ENCODE data around the gene CERS6.

CERS6 gene

DNA sequence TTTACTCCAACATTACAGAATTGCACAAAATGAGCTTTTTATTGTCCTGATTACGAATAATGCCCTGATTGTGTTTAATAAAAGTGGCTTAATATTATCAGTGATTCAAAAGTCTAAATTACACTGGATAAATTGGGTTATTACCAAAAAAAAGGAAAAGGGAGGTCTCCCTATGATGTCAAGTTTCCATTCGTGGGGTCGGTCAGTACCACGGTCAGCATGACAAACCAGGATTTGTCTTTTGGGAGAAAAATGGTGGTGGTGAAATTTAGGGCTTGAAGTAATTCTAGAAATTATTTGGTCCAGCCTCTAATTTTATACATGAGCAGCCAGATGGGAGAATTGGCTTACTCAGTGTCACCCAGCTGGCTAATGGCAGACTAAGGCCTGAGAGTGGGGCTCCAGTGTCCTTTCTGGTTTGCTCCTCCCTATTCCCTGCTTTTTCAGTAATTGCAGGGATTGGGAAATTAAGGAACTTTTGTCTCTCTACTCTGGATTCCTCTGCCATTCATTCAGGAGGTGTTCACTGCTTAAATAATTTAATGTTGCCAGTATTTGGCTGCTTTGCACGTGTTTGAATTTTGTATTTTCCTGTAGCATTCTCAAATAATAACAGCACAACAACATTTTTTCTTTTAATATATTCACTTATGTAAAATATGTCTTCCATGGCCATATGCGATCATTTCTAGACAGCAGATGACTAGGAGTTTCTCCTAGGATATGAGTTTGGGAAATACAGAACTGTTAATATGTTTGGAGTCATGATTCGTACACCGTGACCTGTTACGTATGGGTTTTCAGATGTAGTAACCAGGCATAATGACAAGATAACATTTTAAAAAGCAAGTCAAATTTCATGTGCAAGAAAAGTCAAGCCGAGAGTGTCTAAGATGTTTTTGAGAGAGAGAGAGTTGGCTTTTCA is 217.5 kb downstream of the CERS6 start:
- DNase-seq: no peak

GRCh38 chr2:168678153-168678853 is 222.2 kb downstream of the CERS6 start:
- no peak for DNase-seq

GRCh38 chr2:168679081-168679480 is 223.0 kb downstream of the CERS6 start:
- no peak for DNase-seq

GRCh38 chr2:168679741-168680310 is 223.8 kb downstream of the CERS6 start:
- no peak for DNase-seq

DNA sequence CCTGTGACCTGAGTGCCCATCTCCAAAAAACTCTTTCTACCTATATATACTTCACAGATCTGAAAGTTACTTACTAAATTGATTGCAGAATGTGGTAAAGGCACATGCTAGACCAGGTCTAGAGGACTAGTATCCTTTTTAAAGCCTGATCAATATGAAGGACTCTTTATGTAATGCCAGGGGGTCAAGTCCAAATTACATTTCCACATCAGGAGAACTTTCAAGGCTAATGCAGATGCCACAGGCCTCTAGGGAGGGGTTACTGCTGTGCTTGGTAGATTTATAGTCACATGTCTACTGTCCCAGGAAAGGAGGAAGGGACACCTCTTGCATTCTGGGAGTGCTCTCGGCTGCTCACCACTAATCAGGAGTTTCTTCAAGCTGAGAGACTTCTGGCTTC is 227.9 kb downstream of the CERS6 start:
- no peak for DNase-seq

DNA sequence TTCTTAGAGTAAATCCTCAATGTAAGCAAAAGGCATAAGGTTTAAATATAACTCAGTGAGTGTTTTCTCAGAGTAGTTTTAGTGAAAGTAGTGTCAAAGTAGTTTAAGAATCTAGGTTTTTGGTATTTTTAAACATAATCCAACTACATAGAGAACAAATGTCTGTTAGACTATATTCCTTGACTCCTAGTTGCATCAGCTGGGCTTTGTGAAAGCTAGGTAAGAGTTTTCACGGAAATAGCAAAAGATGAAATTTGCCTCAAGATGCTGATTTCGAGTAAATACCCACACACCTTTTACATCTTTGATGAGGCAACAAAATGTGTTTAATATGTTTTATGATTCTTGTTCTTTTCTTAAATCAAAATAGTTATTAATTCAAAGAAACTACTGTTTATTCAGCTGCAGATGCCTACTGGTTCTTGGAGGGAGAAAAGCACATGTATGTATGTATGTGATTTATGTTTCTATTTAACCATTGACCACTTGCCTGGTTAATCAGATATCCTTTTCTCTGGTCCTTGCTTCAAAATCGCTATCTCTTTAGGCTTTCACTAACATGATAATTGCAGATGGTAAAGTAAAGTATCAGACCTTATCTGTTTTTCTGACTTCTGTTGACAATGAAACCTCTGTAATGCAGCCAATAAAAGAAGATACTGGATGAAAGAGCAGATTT is 229.0 kb downstream of the CERS6 start:
- DNase-seq: no peak

- no peak for DNase-seq
These were observed 229.8 kb downstream of the CERS6 start for GRCh38 chr2:168685600-168686451.

DNA sequence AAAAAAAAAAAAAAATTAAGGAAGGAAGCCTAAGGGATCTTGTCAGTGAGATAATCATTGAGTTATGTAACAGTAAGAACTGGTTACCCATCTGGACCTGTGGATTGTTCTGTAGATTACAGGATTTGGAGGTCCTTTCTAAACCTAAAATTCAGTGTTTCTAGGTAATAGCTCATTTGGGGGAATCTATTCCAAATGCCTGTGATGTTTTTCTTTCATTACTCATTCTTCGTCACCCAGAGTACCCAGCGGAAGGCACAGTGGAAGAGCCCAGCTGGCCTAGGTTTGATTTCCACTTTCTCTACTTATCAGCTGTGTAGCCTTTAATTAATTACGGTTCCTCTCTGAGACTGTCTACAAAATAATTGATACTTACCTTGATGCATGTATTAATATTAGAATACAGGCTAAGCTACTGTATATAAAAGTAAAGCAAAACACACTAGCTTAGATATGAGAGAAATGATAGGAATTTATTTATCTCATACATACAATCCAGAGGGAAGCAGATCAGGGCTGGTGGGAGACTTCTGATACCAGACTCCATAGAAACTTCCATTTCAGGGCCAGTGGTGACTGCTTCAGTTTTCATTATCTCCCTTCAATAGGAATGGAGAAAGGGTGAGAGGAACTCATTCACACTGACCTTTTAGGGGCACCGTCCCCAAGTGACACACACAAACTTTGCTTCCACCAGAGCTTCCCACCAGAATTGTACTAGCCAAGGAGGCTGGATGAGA is 230.6 kb downstream of the CERS6 start:
- no peak for DNase-seq

- no peak for DNase-seq
These were observed 231.2 kb downstream of the CERS6 start for GRCh38 chr2:168687314-168687713.

- no peak for DNase-seq
These were observed 234.4 kb downstream of the CERS6 start for GRCh38 chr2:168690381-168690885.

DNA sequence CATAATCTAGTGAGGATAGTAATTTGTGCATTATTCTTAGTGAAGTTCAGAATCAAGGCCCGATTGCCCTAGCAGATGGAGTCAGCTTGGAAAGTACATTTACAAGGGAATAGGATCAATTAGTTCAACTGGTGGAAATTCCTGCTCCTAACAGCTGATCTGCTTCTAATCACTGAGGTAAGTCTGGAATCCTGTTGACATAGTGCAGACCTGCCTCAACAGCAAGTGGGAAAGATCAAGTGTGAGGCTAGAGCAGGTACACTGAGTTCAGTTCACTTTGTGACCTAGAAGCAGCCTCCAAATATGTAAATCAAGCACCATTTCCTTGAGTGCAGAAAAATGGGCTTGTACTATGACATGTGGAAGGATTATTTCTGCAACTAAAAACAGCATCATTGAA is 235.1 kb downstream of the CERS6 start:
- DNase-seq: no peak

- no peak for DNase-seq
These were observed 236.2 kb downstream of the CERS6 start for GRCh38 chr2:168692132-168692744.

DNA sequence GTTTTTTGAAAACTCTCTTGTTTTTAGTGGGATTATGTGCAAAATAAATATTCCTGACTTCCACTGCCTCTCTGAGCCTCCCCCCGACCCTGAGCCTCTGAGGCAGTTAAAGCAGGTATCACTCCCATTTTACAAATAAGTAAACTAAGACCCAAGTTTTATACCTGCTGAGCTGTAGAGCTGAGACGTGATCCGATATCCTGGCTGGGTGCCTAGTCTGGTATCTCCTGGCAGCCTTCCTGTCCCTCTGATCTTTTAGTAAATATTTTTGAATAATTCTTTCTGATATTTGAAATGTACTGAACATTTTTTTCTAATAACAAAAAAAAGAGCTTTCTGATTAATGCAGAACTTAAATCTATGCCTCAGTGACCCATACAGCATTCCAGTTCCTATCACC is 238.1 kb downstream of the CERS6 start:
- no peak for DNase-seq

DNA sequence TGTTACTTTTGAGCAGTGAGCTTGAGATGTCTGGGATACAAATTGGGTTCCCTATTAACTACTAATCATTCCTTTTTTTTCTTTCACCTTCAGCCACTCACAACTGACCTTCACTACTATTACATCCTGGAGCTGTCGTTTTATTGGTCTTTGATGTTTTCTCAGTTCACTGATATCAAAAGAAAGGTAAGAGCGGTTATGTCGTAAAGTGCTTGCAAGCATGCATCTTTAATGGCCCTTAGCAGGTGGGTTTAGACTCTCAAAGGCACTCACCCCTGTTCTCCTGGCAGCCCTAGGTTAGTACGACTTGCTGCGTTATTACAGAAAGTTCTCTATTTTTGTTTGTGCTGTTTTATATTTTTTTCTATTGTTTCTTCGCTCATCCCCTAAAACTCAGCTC is 238.8 kb downstream of the CERS6 start:
- no peak for DNase-seq

GRCh38 chr2:168697668-168698121 is 241.6 kb downstream of the CERS6 start:
- no peak for DNase-seq

- no peak for DNase-seq
These were observed 242.9 kb downstream of the CERS6 start for GRCh38 chr2:168698969-168699368.

- DNase-seq: peak; percentile 28
These were observed 243.9 kb downstream of the CERS6 start for GRCh38 chr2:168699844-168700417.

DNA sequence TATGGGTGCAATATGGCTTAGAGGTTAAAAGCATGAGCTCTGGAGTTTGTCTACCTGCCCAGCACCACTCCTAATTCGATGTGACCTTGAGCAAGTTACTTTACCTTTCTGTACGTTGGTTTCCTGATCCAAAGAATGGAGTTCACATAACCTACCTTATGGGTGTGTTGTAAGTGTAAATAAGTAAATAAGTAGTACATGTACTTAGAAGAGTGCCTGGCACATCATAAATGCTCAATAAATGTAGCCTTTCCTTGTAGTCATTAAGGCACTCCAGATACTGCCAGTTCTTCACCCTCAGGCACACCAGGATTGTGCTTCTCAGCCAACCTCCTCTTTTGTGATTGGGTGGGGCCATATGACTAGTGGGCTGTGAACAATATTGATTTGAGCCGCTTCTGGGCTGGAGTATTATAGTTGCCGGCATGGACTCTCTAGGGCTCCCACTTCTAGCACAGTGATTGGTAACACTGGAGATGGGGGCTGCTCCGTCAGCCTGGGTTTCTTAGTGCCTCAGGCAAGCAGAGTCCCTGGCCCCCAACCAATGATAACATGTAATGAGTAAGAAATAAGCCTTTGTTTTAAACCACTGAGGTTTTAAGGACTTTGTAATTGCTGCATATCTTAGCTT is 244.7 kb downstream of the CERS6 start:
- no peak for DNase-seq

- no peak for DNase-seq
These were observed 246.5 kb downstream of the CERS6 start for GRCh38 chr2:168702579-168702978.
